SK-N-MC (cell line): ENCODE results near the gene RAB6D.
"Not testable (repeated sequence)": the region's sequence is repeated elsewhere in the genome, so short reads cannot be mapped to it uniquely, and the experiment has no call there.

Experiments used
- EZH2 ChIP-seq: fragments of 200-600 bp; sonication (generic); IDR thresholded peaks from one replicate; pipeline ENCODE4 v1.6.1; 2017; ENCODE audit warnings: antibody characterized with exemption
- POLR2AphosphoS5 ChIP-seq: IDR thresholded peaks from 2 replicates; pipeline ENCODE4 v1.6.1; 2012; ENCODE audit warnings: mild to moderate bottlenecking, low read depth, low read length, borderline replicate concordance

- not testable (repeated sequence) for TF ChIP-seq POLR2AphosphoS5, EZH2
These were observed 42.6 kb downstream of the RAB6D start for GRCh38 chr2:131321344-131321743.
